HepG2 (cell line): ENCODE measurements around the gene RIMS3. TPM values are rescaled to one million over a fixed set of nuclear protein-coding genes. Genes with fewer than 3 reads are reported as not detected.
A peak's percentile ranks its signal among the peaks of the same experiment; 100 is the strongest.

ENCODE experiments used
- ATAC-seq: fragments of 200-7000 bp; cut with Tn5 transposase; 3 replicates; pipeline ENCODE4 v1.9.1; 2020; ENCODE audit warnings: mild to moderate bottlenecking, moderate library complexity
- Bru-seq: library from RNA; stranded (reverse); fragments of 400-500 nt; gene quantifications from one replicate; lab custom pipeline; 2021; lab: Mats Ljungman, UMichigan
- BruChase-seq, 2 experiments: library from RNA; stranded (reverse); fragments of 400-500 nt; gene quantifications; one replicate each; lab custom pipeline; 2021; lab: Mats Ljungman, UMichigan
- BruUV-seq: library from RNA; stranded (reverse); fragments of 400-500 nt; replicated peaks from 2 replicates; lab custom pipeline; 2021; lab: Mats Ljungman, UMichigan
- CTCF ChIA-PET: fragments of 300-600 bp; formaldehyde crosslinking; extraction: SDS; loops from one replicate; lab custom pipeline; 2021; ENCODE audit warnings: low total read pairs, inconsistent platforms, low intra/inter-chr PET ratio; lab: Yijun Ruan, JAX
- POLR2A ChIA-PET: fragments of 350-600 bp; sonication (Branson Sonifier 250); formaldehyde crosslinking; loops from one replicate; lab custom pipeline; 2020; ENCODE audit warnings: antibody characterized with exemption, inconsistent platforms; lab: Yijun Ruan, JAX
- DNase-seq: peaks from one replicate; pipeline ENCODE4 v3.0.0-alpha.2; 2015; ENCODE audit warnings: low spot score
- FAIRE-seq: peaks from 3 replicates; lab custom pipeline; 2011; peaks lifted over from hg19 to GRCh38; lab: Jason Lieb, UNC
- H2AFZ ChIP-seq: one replicate; pipeline ENCODE4 v1.6.1; 2011; ENCODE audit warnings: low read length, inconsistent platforms
- H3K27ac ChIP-seq: fragments of 300-600 bp; 3 replicates; pipeline ENCODE4 v1.8.0; 2011; ENCODE audit warnings: mixed run types, mild to moderate bottlenecking, mixed read lengths, low read length, inconsistent platforms; ENCODE audit not compliant: insufficient read depth; ENCODE audit errors: extremely low read length
- H3K27me3 ChIP-seq, 2 experiments: fragments of 200-600 bp in 1 of 2; 2 replicates in 1 of 2; 3 replicates in 1 of 2; pipeline versions ENCODE4 v1.6.0 to v1.8.0; 2011; ENCODE audit warnings: low read length in 2 of 2, mild to moderate bottlenecking in 2 of 2, moderate library complexity in 2 of 2, inconsistent platforms in 1 of 2; ENCODE audit not compliant: insufficient read depth in 2 of 2, control insufficient read depth in 1 of 2
- H3K36me3 ChIP-seq, 2 experiments: fragments of 200-600 bp in 1 of 2; replicated peaks in 1 of 2; 2 replicates in 1 of 2; 3 replicates in 1 of 2; pipeline versions ENCODE4 v1.5.1 to v1.8.0; 2011; ENCODE audit warnings: low read length in 2 of 2, inconsistent platforms in 1 of 2; ENCODE audit not compliant: insufficient read depth in 2 of 2, control insufficient read depth in 1 of 2
- H3K4me1 ChIP-seq: 2 replicates; pipeline ENCODE4 v1.5.1; 2012; ENCODE audit warnings: low read length, inconsistent platforms; ENCODE audit not compliant: insufficient read depth
- H3K4me2 ChIP-seq: 2 replicates; pipeline ENCODE4 v1.6.0; 2011; ENCODE audit warnings: low read depth, low read length, inconsistent platforms
- H3K4me3 ChIP-seq, 3 experiments: fragments of 200-600 bp in 1 of 3; sonication (generic), shearing (Covaris generic) in 1 of 3; replicated peaks in 1 of 3; 2 replicates each; pipeline ENCODE4 v1.5.1; 2011 to 2016; ENCODE audit warnings: low read length in 3 of 3, inconsistent platforms in 2 of 3, low read depth in 2 of 3, mild to moderate bottlenecking in 2 of 3, control low read depth in 1 of 3, mixed read lengths in 1 of 3; ENCODE audit not compliant: insufficient read depth in 1 of 3
- H3K79me2 ChIP-seq: one replicate; pipeline ENCODE4 v1.6.1; 2011; ENCODE audit warnings: low read length, inconsistent platforms; ENCODE audit not compliant: insufficient read depth
- H3K9ac ChIP-seq: 2 replicates; pipeline ENCODE4 v1.6.0; 2011; ENCODE audit warnings: mild to moderate bottlenecking, low read depth, low read length, inconsistent platforms; ENCODE audit not compliant: insufficient read depth
- H3K9me3 ChIP-seq: 2 replicates; pipeline ENCODE4 v1.5.1; 2012; ENCODE audit warnings: mild to moderate bottlenecking, low read length
- H4K20me1 ChIP-seq: 2 replicates; pipeline ENCODE4 v1.6.0; 2011; ENCODE audit warnings: inconsistent platforms, mild to moderate bottlenecking, low read length, moderate library complexity; ENCODE audit not compliant: insufficient read depth
- ERF ChIP-seq: IDR thresholded peaks from 2 replicates; pipeline ENCODE4 v1.6.1; 2018; ENCODE audit warnings: missing biosample characterization, missing genetic modification reagents
- KAT8 ChIP-seq: IDR thresholded peaks from 2 replicates; pipeline ENCODE4 v1.6.1; 2016; ENCODE audit warnings: missing genetic modification reagents, missing compliant biosample characterization
- KDM2A ChIP-seq: sonication (generic); formaldehyde crosslinking; IDR thresholded peaks from 2 replicates; pipeline ENCODE4 v1.4.0; 2020; ENCODE audit warnings: low read depth, missing genetic modification reagents, borderline replicate concordance
- RBFOX2 ChIP-seq: fragments of 200-400 bp; formaldehyde crosslinking; IDR thresholded peaks from 2 replicates; pipeline ENCODE4 v1.6.1; 2017; ENCODE audit warnings: low read depth, mild to moderate bottlenecking, low read length
- RFX3 ChIP-seq: IDR thresholded peaks from 2 replicates; pipeline ENCODE4 v1.6.1; 2016; ENCODE audit warnings: missing biosample characterization, missing genetic modification reagents
- TBL1XR1 ChIP-seq: fragments of 150-350 bp; IDR thresholded peaks from 2 replicates; pipeline ENCODE4 v1.6.1; 2014; ENCODE audit warnings: borderline replicate concordance, low read length; ENCODE audit not compliant: partially characterized antibody
- TSC22D2 ChIP-seq: sonication (generic); formaldehyde crosslinking; IDR thresholded peaks from 2 replicates; pipeline ENCODE4 v1.5.1; 2020; ENCODE audit warnings: missing genetic modification reagents, mild to moderate bottlenecking, borderline replicate concordance
- ZBTB49 ChIP-seq: sonication (generic); formaldehyde crosslinking; IDR thresholded peaks from 2 replicates; pipeline ENCODE4 v1.4.0; 2020; ENCODE audit warnings: missing genetic modification reagents, borderline replicate concordance
- ZNF225 ChIP-seq: sonication (generic); formaldehyde crosslinking; IDR thresholded peaks from 2 replicates; pipeline ENCODE4 v1.4.0; 2020; ENCODE audit warnings: mild to moderate bottlenecking, missing genetic modification reagents
- ZNF232 ChIP-seq: sonication (generic); formaldehyde crosslinking; IDR thresholded peaks from 2 replicates; pipeline ENCODE4 v1.4.0; 2020; ENCODE audit warnings: missing genetic modification reagents, borderline replicate concordance
- ZNF253 ChIP-seq: sonication (generic); formaldehyde crosslinking; IDR thresholded peaks from 2 replicates; pipeline ENCODE4 v1.8.0; 2022; ENCODE audit warnings: mild to moderate bottlenecking, missing genetic modification reagents, borderline replicate concordance
- ZNF256 ChIP-seq: sonication (generic); formaldehyde crosslinking; conservative IDR thresholded peaks from 2 replicates; pipeline ENCODE4 v1.4.0; 2020; ENCODE audit warnings: missing genetic modification reagents
- ZNF572 ChIP-seq: sonication (generic); formaldehyde crosslinking; IDR thresholded peaks from 2 replicates; pipeline ENCODE4 v1.5.1; 2020; ENCODE audit warnings: mild to moderate bottlenecking, missing genetic modification reagents
- WGBS: methylation state at CpG from one replicate; pipeline ENCODE4 v1.1.6; 2017; ENCODE audit warnings: low lambda C conversion rate; 5-methylcytosine and 5-hydroxymethylcytosine counted together
- in situ Hi-C: cut with HindIII; loops from 2 replicates; pipeline ENCODE4 v1.10.0; 2017; ENCODE audit warnings: low pct_unique_long_range_greater_than_20kb; ENCODE audit not compliant: extremely low pct_ligation_motif_present
- intact Hi-C: fragments of 100-400 bp; cut with micrococcal nuclease; formaldehyde crosslinking; loops from one replicate; pipeline ENCODE4 v1.10.0; 2022; ENCODE audit not compliant: unreplicated experiment
- long read RNA-seq, 2 experiments: library from RNA in 1 of 2; library from polyadenylated mRNA in 1 of 2; stranded (forward) in 1 of 2; unstranded in 1 of 2; transcript quantifications; one replicate each; pipeline ENCODE4 v2.0.0, GENCODE V29; 2019 to 2022
- polyA minus RNA-seq, 3 experiments: library from RNA; depleted of rRNA, polyadenylated mRNA; stranded (reverse); fragments of >200 nt; gene quantifications; 2 replicates each; pipeline ENCODE4 v1.2.3, GENCODE V29; 2011; ENCODE audit warnings: low replicate concordance in 1 of 3
- polyA plus RNA-seq, 8 experiments: library from polyadenylated mRNA; depleted of rRNA in 3 of 8; stranded (reverse) in 7 of 8; unstranded in 1 of 8; fragments of >200 nt; fragmentation: Illumina TruSeq in 4 of 8; extraction: Trizol in 4 of 8; gene quantifications; 2 replicates each; pipeline versions ENCODE4 v1.2.1 to v1.2.3, GENCODE V29; 2011 to 2016; ENCODE audit warnings: low read depth in 4 of 8, missing spikeins in 1 of 8, mixed read lengths in 1 of 8; ENCODE audit not compliant: insufficient read depth in 1 of 8
- total RNA-seq, 5 experiments: library from RNA; depleted of rRNA; stranded (reverse); fragments of >200 nt; fragmentation: Illumina TruSeq; extraction: Trizol; gene quantifications; 2 replicates each; pipeline ENCODE4 v1.2.3, GENCODE V29; 2016; ENCODE audit warnings: low read depth in 1 of 5

RIMS3 gene
- total RNA-seq (2016; rRNA removed; fragmentation: Illumina TruSeq; extraction: Trizol) (5.4 TPM in 2 replicates), polyA plus RNA-seq (2011; rRNA removed) (2.1 and 3.4 TPM in 2 replicates), polyA minus RNA-seq (2011; rRNA and poly(A)+ RNA removed; ENCODE audit: low replicate concordance) (1.1 and 3.7 TPM in 2 replicates), Bru-seq, nascent RNA (percentile 38 among the genes with signal in this experiment), BruChase-seq, experiment 1, labeled RNA remaining after a 6-hour chase (percentile 43 among the genes with signal in this experiment), BruChase-seq, experiment 2, labeled RNA remaining after a 2-hour chase (percentile 43 among the genes with signal in this experiment)
- total RNA-seq (2016; cell fraction: cytosol; rRNA removed; fragmentation: Illumina TruSeq; extraction: Trizol; ENCODE audit: low read depth): 4.3 and 5.4 TPM in 2 replicates
- total RNA-seq (2016; cell fraction: insoluble cytoplasmic fraction; rRNA removed; fragmentation: Illumina TruSeq; extraction: Trizol): 4.6 and 5.5 TPM in 2 replicates
- 7.8 and 9.0 TPM in 2 replicates for total RNA-seq (2016; cell fraction: membrane; rRNA removed; fragmentation: Illumina TruSeq; extraction: Trizol)
- 3.8 and 4.7 TPM in 2 replicates for total RNA-seq (2016; cell fraction: nucleus; rRNA removed; fragmentation: Illumina TruSeq; extraction: Trizol)
- polyA plus RNA-seq (2011; cell fraction: cytosol; rRNA removed): 1.6 and 1.8 TPM in 2 replicates
- polyA plus RNA-seq (2011; cell fraction: nucleus; rRNA removed): 7.7 and 9.6 TPM in 2 replicates
- polyA plus RNA-seq (2012): 2.2 and 3.0 TPM in 2 replicates
- polyA plus RNA-seq (2016; cell fraction: cytosol; fragmentation: Illumina TruSeq; extraction: Trizol; ENCODE audit: low read depth): 6.0 TPM in 2 replicates
- 3.3 and 3.7 TPM in 2 replicates for polyA plus RNA-seq (2016; cell fraction: insoluble cytoplasmic fraction; fragmentation: Illumina TruSeq; extraction: Trizol; ENCODE audit: low read depth)
- polyA plus RNA-seq (2016; cell fraction: membrane; fragmentation: Illumina TruSeq; extraction: Trizol; ENCODE audit: low read depth): 7.1 and 8.4 TPM in 2 replicates
- 5.6 and 5.8 TPM in 2 replicates for polyA plus RNA-seq (2016; cell fraction: nucleus; fragmentation: Illumina TruSeq; extraction: Trizol; ENCODE audit: insufficient read depth, low read depth)
- polyA minus RNA-seq (2011; cell fraction: cytosol; rRNA and poly(A)+ RNA removed): 1.5 and 1.9 TPM in 2 replicates
- polyA minus RNA-seq (2011; cell fraction: nucleus; rRNA and poly(A)+ RNA removed): 2.4 and 3.1 TPM in 2 replicates
- long read RNA-seq, experiment 1, partial matches to known transcripts: 2 of 5 reads
- long read RNA-seq, experiment 1, other reads (novel, unspliced or antisense): 3 of 5 reads
- long read RNA-seq, experiment 2, full-length matches to known transcripts: 2 of 4 reads
- long read RNA-seq, experiment 2, partial matches to known transcripts: 1 of 4 reads
- long read RNA-seq, experiment 2, other reads (novel, unspliced or antisense): 1 of 4 reads

GRCh38 chr1:40665335-40666171 is at the start of gene RIMS3:
TSS of gene RIMS3 (minus strand) at chr1:40665682. CDS start at chr1:40641925, 23,757 bp downstream.
- no peaks in the 10 kb centered on the region for H4K20me1 ChIP-seq
- DNase-seq (peak; percentile 55), ATAC-seq (peak; percentile 83), FAIRE-seq (no peak)
- H3K4me1 ChIP-seq: peaks cover 36% of the 10 kb centered on the region
- H3K27me3 ChIP-seq: no peaks in the 10 kb centered on the region; a peak in 2 of 5 replicates
- no peaks in the 10 kb centered on the region for H3K79me2 ChIP-seq
- WGBS: under 1% methylated on average over 13 of the region's 59 CpGs
- ChIA-PET CTCF (interaction anchor here (0.7 kb wide), 1 partner anchor 35 kb away, joined by 4 read pairs; no protein-coding TSS in a partner anchor), POLR2A (interaction anchor here (1.1 to 1.9 kb wide), 3 partner anchors 9 to 79 kb away, joined by 3 to 12 read pairs (median 5); partner anchors contain the start of gene NFYC)
- H3K9ac ChIP-seq: peak within 1 kb of the TSS; percentile 49; the same call in 1 of the 2 replicates
- no peaks in the 10 kb centered on the region for H3K36me3 ChIP-seq
- peak within 1 kb of the TSS; percentile 65 to 80 (median 68) for H3K4me3 ChIP-seq
- no TSS peak for BruUV-seq
- H3K27ac ChIP-seq: no peak within 1 kb of the TSS
- peak within 1 kb of the TSS; percentile 80 for H3K4me2 ChIP-seq
- intact Hi-C loops: loop anchor here (5.0 kb wide), 1 partner anchor 53 kb away; no protein-coding TSS in a partner anchor
- H3K9me3 ChIP-seq: no peaks in the 10 kb centered on the region
- H2AFZ ChIP-seq: peak within 1 kb of the TSS; percentile 37
- in situ Hi-C loops: loop anchor here (10.0 kb wide), 1 partner anchor 51 kb away; no protein-coding TSS in a partner anchor
- TF ChIP-seq ZNF253: no peak
- 0 out of 2 replicates have a peak, but pooled peaks have one; percentile 31 for TF ChIP-seq KAT8 (CRISPR knock-in tag)
- no peak for TF ChIP-seq ZBTB49 (CRISPR knock-in tag)
- TF ChIP-seq ZNF572 (CRISPR knock-in tag): no peak
- no peak for TF ChIP-seq ERF (CRISPR knock-in tag)
- no peak for TF ChIP-seq RFX3 (CRISPR knock-in tag)
- no peak for TF ChIP-seq TSC22D2 (CRISPR knock-in tag)
- TF ChIP-seq ZNF256: no peak
- no peak for TF ChIP-seq ZNF225 (CRISPR knock-in tag)
- TF ChIP-seq TBL1XR1: no peak
- TF ChIP-seq RBFOX2: 0 out of 2 replicates have a peak, but pooled peaks have one; percentile 39
- no peak for TF ChIP-seq ZNF232 (CRISPR knock-in tag)
- 0 out of 2 replicates have a peak, but pooled peaks have one; percentile 31 for TF ChIP-seq KDM2A
